SK-N-SH (cell line): ENCODE measurements around the gene CUL7. TPM values are rescaled to one million over a fixed set of nuclear protein-coding genes. Genes with fewer than 3 reads are reported as not detected.

ENCODE experiments used
- CTCF ChIA-PET: fragments of 300-600, 350-600 bp; formaldehyde crosslinking; extraction: SDS; loops from one replicate; lab custom pipeline; 2021; lab: Yijun Ruan, JAX
- POLR2A ChIA-PET: fragments of 350-600 bp; sonication (Branson Sonifier 250); formaldehyde crosslinking; extraction: SDS; loops from one replicate; lab custom pipeline; 2020; ENCODE audit warnings: antibody characterized with exemption, inconsistent platforms; lab: Yijun Ruan, JAX
- DNase-seq: peaks from one replicate; pipeline ENCODE4 v3.0.0; 2012
- H2AFZ ChIP-seq: fragments of 200-600 bp; sonication (generic); 2 replicates; pipeline ENCODE4 v1.8.1; 2016; ENCODE audit warnings: antibody characterized with exemption, mild to moderate bottlenecking, low read depth
- H3F3A ChIP-seq: fragments of 200-600 bp; sonication (generic); replicated peaks from 2 replicates; pipeline ENCODE3; 2016; ENCODE audit warnings: antibody characterized with exemption, mild to moderate bottlenecking; ENCODE audit not compliant: insufficient read depth
- H3K27ac ChIP-seq, 2 experiments: fragments of 200-500 bp in 1 of 2; fragments of 200-600 bp in 1 of 2; sonication (Bioruptor generic) in 1 of 2; sonication (generic), shearing (Covaris generic) in 1 of 2; 2 replicates each; pipeline versions ENCODE4 v1.5.1 to v1.6.1; 2014 to 2016; ENCODE audit warnings: low read depth in 2 of 2, inconsistent platforms in 1 of 2, low read length in 1 of 2, mild to moderate bottlenecking in 1 of 2, mixed read lengths in 1 of 2
- H3K27me3 ChIP-seq: fragments of 200-600 bp; sonication (generic), shearing (Covaris generic); 2 replicates; pipeline ENCODE4 v1.6.1; 2016; ENCODE audit warnings: mixed run types; ENCODE audit not compliant: insufficient read depth
- H3K36me3 ChIP-seq, 2 experiments: fragments of 200-500 bp in 1 of 2; fragments of 200-600 bp in 1 of 2; sonication (Bioruptor generic) in 1 of 2; sonication (generic) in 1 of 2; replicated peaks in 1 of 2; 2 replicates each; pipeline versions ENCODE3 to v1.5.1; 2014 to 2016; ENCODE audit warnings: low read length in 1 of 2, mild to moderate bottlenecking in 1 of 2; ENCODE audit not compliant: insufficient read depth in 2 of 2, control insufficient read depth in 1 of 2
- H3K4me1 ChIP-seq, 2 experiments: fragments of 200-500 bp in 1 of 2; fragments of 200-600 bp in 1 of 2; sonication (Bioruptor generic) in 1 of 2; sonication (generic), shearing (Covaris generic) in 1 of 2; 2 replicates each; pipeline versions ENCODE4 v1.5.1 to v1.6.1; 2014 to 2016; ENCODE audit warnings: low read depth in 1 of 2, low read length in 1 of 2, mixed run types in 1 of 2; ENCODE audit not compliant: insufficient read depth in 2 of 2, control insufficient read depth in 1 of 2
- H3K4me2 ChIP-seq: fragments of 200-600 bp; sonication (generic), shearing (Covaris generic); 2 replicates; pipeline ENCODE4 v1.6.1; 2017; ENCODE audit warnings: mixed run types
- H3K4me3 ChIP-seq, 2 experiments: fragments of 200-500 bp in 1 of 2; fragments of 200-600 bp in 1 of 2; sonication (Bioruptor generic) in 1 of 2; sonication (generic), shearing (Covaris generic) in 1 of 2; 2 replicates each; pipeline versions ENCODE4 v1.5.1 to v1.8.1; 2014 to 2016; ENCODE audit warnings: low read depth in 2 of 2, inconsistent platforms in 1 of 2, low read length in 1 of 2, mild to moderate bottlenecking in 1 of 2, mixed read lengths in 1 of 2, moderate library complexity in 1 of 2
- H3K79me2 ChIP-seq: fragments of 200-600 bp; sonication (generic); 2 replicates; pipeline ENCODE4 v1.8.1; 2017; ENCODE audit warnings: mild to moderate bottlenecking; ENCODE audit not compliant: insufficient read depth
- H3K9ac ChIP-seq: fragments of 200-600 bp; sonication (generic); 2 replicates; pipeline ENCODE4 v1.6.1; 2017; ENCODE audit warnings: mixed run types
- H3K9me2 ChIP-seq: fragments of 200-600 bp; sonication (generic); 2 replicates; pipeline ENCODE4 v1.6.1; 2017; ENCODE audit warnings: mixed run types
- H3K9me3 ChIP-seq: fragments of 200-600 bp; sonication (generic); 2 replicates; pipeline ENCODE4 v1.6.1; 2017; ENCODE audit warnings: mixed run types, mild to moderate bottlenecking, moderate library complexity
- H4K20me1 ChIP-seq: fragments of 200-600 bp; sonication (generic); 2 replicates; pipeline ENCODE4 v1.6.1; 2017; ENCODE audit warnings: mild to moderate bottlenecking, mixed run types; ENCODE audit not compliant: insufficient read depth
- CHD2 ChIP-seq: fragments of 150-350 bp; IDR thresholded peaks from 2 replicates; pipeline ENCODE4 v1.6.1; 2018; ENCODE audit warnings: low read length; ENCODE audit not compliant: partially characterized antibody
- ELF1 ChIP-seq: IDR thresholded peaks from 2 replicates; pipeline ENCODE4 v1.4.0; 2012
- FOXJ3 ChIP-seq: sonication (generic); formaldehyde crosslinking; IDR thresholded peaks from 2 replicates; pipeline ENCODE4 v1.5.1; 2020; ENCODE audit warnings: mild to moderate bottlenecking, missing genetic modification reagents
- GATA2 ChIP-seq: sonication (generic); formaldehyde crosslinking; IDR thresholded peaks from 2 replicates; pipeline ENCODE4 v1.5.0; 2020; ENCODE audit warnings: mild to moderate bottlenecking, missing genetic modification reagents
- JUND ChIP-seq: IDR thresholded peaks from 2 replicates; pipeline ENCODE4 v1.4.0; 2012
- MEF2A ChIP-seq: IDR thresholded peaks from 2 replicates; pipeline ENCODE4 v1.4.0; 2012; ENCODE audit warnings: low read depth, borderline replicate concordance
- POLR2AphosphoS5 ChIP-seq: IDR thresholded peaks from 2 replicates; pipeline ENCODE4 v1.6.1; 2012; ENCODE audit warnings: low read depth, low read length
- RAD21 ChIP-seq: IDR thresholded peaks from 2 replicates; pipeline ENCODE4 v1.6.1; 2012; ENCODE audit warnings: mild to moderate bottlenecking, low read length
- SIN3A ChIP-seq: IDR thresholded peaks from 2 replicates; pipeline ENCODE4 v1.6.1; 2012; ENCODE audit warnings: low read depth, mild to moderate bottlenecking, low read length, moderate library complexity, borderline replicate concordance
- WGBS: methylation state at CpG from one replicate; pipeline ENCODE4 v1.1.6; 2017; ENCODE audit warnings: low lambda C conversion rate; 5-methylcytosine and 5-hydroxymethylcytosine counted together
- polyA plus RNA-seq, 3 experiments: library from polyadenylated mRNA; depleted of rRNA; stranded (reverse); fragments of >200 nt; gene quantifications; 2 replicates each; pipeline ENCODE4 v1.2.3, GENCODE V29; 2012
- TF ChIP-seq, protein P1 (sequence below): IDR thresholded peaks from 2 replicates; pipeline ENCODE4 v1.6.1; 2012; ENCODE audit warnings: mild to moderate bottlenecking, low read depth, low read length, moderate library complexity
- TF ChIP-seq, protein P2 (sequence below): IDR thresholded peaks from 2 replicates; pipeline ENCODE4; 2012
- TF ChIP-seq, protein P3 (sequence below): fragments of 150-350 bp; IDR thresholded peaks from 2 replicates; pipeline ENCODE4 v1.6.1; 2016; ENCODE audit warnings: mild to moderate bottlenecking, low read depth, low read length

The CUL7 gene
- polyA plus RNA-seq, 1 of the 3 experiments (the other 2 are of a cell fraction), result 46.9 TPM

DNA sequence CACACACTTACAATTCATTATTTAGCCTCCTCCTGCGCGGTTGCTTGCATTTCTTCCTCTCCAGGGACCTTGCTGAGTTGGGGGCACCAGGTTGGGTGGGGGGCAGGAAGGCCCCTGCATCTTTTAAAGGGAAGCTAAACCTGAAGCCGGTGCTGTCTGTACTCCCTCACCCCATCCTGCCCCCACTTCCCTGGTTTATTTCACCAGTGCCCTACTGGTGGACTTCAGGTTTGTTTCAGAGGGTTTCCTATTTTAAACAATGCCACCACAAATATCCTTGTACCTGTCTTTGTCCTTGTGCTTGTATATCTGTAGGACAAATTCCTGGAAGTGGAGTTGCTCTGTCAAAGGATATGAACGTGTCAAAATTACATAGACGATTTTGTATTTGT lies 43.4 kb upstream of the CUL7 start:
- POLR2A ChIA-PET, result no interaction called here
- Histone ChIP-seq H4K20me1 (no peaks in the 10 kb centered on the region; the same call in 1 of the 2 replicates), H3K4me3 (0 out of 4 replicates have a peak overlapping the region, but pooled peaks of 1 of the 2 experiments have one; percentile 8), H3K9me2 (no peaks in the 10 kb centered on the region), H3K36me3 (peaks cover 0 to 6% of the 10 kb centered on the region in 2 experiments), H3K4me1 (peaks cover 25 to 43% of the 10 kb centered on the region in 2 experiments), H2AFZ (no peak overlapping the region), H3K4me2 (peak overlapping the region; percentile 66), H3K9ac (peak overlapping the region; percentile 16; the same call in 1 of the 2 replicates), H3K9me3 (no peaks in the 10 kb centered on the region), H3K27me3 (no peaks in the 10 kb centered on the region), H3K27ac (peak overlapping the region; percentile 64 to 73), H3K79me2 (peaks cover 93% of the 10 kb centered on the region), H3F3A (peaks cover 32% of the 10 kb centered on the region)
- peak; percentile 29 for DNase-seq
- no peak for TF ChIP-seq FOXJ3 (CRISPR knock-in tag)
- TF ChIP-seq, protein P1, sequence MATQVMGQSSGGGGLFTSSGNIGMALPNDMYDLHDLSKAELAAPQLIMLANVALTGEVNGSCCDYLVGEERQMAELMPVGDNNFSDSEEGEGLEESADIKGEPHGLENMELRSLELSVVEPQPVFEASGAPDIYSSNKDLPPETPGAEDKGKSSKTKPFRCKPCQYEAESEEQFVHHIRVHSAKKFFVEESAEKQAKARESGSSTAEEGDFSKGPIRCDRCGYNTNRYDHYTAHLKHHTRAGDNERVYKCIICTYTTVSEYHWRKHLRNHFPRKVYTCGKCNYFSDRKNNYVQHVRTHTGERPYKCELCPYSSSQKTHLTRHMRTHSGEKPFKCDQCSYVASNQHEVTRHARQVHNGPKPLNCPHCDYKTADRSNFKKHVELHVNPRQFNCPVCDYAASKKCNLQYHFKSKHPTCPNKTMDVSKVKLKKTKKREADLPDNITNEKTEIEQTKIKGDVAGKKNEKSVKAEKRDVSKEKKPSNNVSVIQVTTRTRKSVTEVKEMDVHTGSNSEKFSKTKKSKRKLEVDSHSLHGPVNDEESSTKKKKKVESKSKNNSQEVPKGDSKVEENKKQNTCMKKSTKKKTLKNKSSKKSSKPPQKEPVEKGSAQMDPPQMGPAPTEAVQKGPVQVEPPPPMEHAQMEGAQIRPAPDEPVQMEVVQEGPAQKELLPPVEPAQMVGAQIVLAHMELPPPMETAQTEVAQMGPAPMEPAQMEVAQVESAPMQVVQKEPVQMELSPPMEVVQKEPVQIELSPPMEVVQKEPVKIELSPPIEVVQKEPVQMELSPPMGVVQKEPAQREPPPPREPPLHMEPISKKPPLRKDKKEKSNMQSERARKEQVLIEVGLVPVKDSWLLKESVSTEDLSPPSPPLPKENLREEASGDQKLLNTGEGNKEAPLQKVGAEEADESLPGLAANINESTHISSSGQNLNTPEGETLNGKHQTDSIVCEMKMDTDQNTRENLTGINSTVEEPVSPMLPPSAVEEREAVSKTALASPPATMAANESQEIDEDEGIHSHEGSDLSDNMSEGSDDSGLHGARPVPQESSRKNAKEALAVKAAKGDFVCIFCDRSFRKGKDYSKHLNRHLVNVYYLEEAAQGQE, result no peak
- TF ChIP-seq GATA2, result no peak
- TF ChIP-seq, protein P2, sequence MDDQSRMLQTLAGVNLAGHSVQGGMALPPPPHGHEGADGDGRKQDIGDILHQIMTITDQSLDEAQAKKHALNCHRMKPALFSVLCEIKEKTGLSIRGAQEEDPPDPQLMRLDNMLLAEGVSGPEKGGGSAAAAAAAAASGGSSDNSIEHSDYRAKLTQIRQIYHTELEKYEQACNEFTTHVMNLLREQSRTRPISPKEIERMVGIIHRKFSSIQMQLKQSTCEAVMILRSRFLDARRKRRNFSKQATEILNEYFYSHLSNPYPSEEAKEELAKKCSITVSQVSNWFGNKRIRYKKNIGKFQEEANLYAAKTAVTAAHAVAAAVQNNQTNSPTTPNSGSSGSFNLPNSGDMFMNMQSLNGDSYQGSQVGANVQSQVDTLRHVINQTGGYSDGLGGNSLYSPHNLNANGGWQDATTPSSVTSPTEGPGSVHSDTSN, result no peak
- no peak for TF ChIP-seq POLR2AphosphoS5
- TF ChIP-seq, protein P3, sequence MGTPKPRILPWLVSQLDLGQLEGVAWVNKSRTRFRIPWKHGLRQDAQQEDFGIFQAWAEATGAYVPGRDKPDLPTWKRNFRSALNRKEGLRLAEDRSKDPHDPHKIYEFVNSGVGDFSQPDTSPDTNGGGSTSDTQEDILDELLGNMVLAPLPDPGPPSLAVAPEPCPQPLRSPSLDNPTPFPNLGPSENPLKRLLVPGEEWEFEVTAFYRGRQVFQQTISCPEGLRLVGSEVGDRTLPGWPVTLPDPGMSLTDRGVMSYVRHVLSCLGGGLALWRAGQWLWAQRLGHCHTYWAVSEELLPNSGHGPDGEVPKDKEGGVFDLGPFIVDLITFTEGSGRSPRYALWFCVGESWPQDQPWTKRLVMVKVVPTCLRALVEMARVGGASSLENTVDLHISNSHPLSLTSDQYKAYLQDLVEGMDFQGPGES, result no peak
- TF ChIP-seq SIN3A, result no peak
- TF ChIP-seq ELF1, result no peak
- no peak for TF ChIP-seq CHD2
- no peak for TF ChIP-seq MEF2A
- TF ChIP-seq JUND, result no peak
- no peak for TF ChIP-seq RAD21
- 84% methylated on average over 3 of the region's 5 CpGs for WGBS
- CTCF ChIA-PET, result interaction anchor here (1.1 to 2.9 kb wide), 3 partner anchors 20 to 46 kb away, joined by 4 to 12 read pairs (median 6); no protein-coding TSS in a partner anchor
